Right lung (tissue), 5 donors: ENCODE data around the gene MYO10. TPM values are rescaled to one million over a fixed set of nuclear protein-coding genes. Genes with fewer than 3 reads are reported as not detected.

Experiments used
- DNase-seq, 2 donors: peaks; one replicate each; pipeline ENCODE4 v3.0.0-alpha.2; 2013
- polyA plus RNA-seq, 5 donors: library from polyadenylated mRNA; unstranded; fragments of 120-200 nt; gene quantifications; one replicate each; pipeline versions ENCODE4 v1.2.1 to v1.2.3, GENCODE V29; 2013; ENCODE audit warnings: inconsistent platforms in 1 of 5, low replicate concordance in 1 of 5; ENCODE audit not compliant: insufficient read length in 5 of 5, insufficient read depth in 1 of 5

Gene MYO10
- polyA plus RNA-seq, 5 donors, result 50.1 to 67.9 (median 57.3) TPM

GRCh38 chr5:16713386-16713928 is 222.6 kb downstream of the MYO10 start:
- no peak for DNase-seq

GRCh38 chr5:16712620-16713019 is 223.5 kb downstream of the MYO10 start:
- DNase-seq, result no peak

- no peak for DNase-seq
Observed at GRCh38 chr5:16712178-16712577, 223.9 kb downstream of the MYO10 start.

- DNase-seq, result no peak
Observed at GRCh38 chr5:16709691-16710433, 226.2 kb downstream of the MYO10 start.

DNA sequence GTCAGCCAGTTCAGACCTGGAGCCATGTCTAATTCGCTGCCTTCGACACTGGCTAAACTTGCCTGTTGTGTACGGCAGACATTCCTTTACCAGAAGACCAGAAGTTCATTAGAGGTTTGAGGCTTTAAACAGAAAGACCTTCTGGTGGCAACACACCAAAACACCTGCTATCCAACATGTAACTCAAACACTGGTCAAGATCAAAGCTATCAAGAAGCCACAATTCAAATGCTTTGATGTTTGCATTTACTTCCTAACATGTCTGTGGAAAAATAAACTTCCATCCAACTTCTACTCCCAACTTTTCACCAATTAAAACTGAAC is 228.3 kb downstream of the MYO10 start:
- DNase-seq, result no peak

- DNase-seq, result no peak
Observed at GRCh38 chr5:16707168-16707868, 228.8 kb downstream of the MYO10 start.

GRCh38 chr5:16704945-16705344 is 231.1 kb downstream of the MYO10 start:
- DNase-seq, result no peak

DNA sequence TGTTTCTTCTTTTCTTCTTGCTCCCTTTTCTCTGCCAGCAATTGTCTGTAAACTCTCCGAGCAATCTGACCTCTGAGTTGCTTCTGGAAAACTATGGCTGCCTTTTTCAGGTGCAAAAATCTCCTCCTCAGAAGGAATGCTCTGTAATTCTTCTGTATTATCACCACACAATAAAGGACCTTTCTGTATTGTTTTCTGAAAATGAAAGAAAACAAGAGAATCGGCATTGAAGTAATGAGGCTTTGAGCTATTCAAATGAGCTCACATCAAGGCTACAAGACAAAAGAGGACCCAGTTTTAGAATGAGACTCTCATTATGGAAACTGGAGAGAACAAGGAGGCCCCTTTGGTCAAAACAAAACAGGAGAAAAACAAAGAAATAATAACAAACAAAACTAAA is 233.1 kb downstream of the MYO10 start:
- no peak for DNase-seq

- DNase-seq, result no peak
Observed at GRCh38 chr5:16701134-16702099, 234.7 kb downstream of the MYO10 start.

DNA sequence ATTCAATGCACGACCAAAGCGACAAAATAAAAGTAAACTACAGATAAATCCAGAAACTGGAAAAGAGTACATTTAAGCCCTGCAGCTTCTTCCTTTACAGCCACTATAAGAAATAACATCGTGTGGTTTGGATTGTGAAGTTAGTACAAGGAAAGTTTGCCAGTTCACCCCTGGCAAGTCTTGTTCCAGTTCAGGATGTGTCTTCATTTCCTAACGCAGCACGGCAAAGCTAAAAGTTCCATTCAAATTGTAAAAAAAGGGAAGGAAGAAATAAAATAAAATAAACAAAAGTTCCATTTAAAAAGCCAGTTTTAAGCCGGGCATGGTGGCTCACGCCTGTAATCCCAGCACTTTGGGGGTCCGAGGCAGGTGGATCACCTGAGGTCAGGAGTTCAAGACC is 236.0 kb downstream of the MYO10 start:
- DNase-seq, result no peak

DNA sequence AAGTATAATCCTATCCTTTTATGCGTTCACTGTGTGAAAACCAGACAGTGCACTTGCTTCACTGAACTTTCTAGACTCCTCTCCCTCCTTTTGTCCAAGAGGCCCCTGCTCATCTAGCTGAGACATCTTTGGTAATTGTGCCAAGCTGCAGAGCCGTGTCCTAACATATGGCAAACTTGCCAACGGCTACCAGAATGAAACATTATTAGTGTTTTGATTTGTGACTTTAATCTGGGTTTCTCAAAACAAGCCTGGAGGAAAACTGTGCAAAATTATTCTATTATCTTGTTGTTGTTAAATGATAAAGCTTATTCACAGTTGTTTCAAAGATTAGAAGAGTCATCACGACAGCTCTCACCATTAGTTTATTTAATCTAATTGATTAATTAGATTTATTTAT is 240.3 kb downstream of the MYO10 start:
- no peak for DNase-seq

GRCh38 chr5:16693879-16694278 is 242.2 kb downstream of the MYO10 start:
- DNase-seq, result no peak

- no peak for DNase-seq
Observed at GRCh38 chr5:16691731-16692130, 244.4 kb downstream of the MYO10 start.

DNA sequence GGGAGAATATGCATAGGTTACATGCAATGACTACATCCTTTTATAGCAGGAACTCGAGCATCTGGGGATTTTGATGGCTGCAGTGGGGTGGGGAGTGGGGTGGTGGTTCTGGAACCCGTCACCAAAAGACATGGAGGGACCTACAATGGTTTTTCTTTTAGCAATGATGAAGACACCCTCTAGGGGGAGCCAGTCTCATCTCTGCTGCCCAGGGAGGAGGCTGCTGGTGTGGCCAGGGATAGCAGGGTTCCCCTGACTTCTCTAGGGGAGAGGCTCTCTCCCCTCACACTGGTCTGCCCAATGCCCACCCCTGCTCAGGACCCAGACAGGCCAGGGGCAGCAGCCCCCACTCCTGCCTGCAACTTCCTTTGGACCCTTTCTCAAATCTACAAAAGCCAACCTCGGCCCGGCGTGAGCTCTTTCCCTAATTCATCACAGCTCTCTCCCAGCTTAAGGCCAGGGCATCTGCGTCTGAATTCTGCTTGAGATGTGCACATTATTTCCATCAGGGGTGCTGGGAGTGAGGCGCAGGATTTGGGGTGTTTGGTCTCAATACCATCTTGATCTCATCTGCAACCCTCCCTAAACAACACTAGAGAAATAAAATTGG is 245.7 kb downstream of the MYO10 start:
- no peak for DNase-seq

DNA sequence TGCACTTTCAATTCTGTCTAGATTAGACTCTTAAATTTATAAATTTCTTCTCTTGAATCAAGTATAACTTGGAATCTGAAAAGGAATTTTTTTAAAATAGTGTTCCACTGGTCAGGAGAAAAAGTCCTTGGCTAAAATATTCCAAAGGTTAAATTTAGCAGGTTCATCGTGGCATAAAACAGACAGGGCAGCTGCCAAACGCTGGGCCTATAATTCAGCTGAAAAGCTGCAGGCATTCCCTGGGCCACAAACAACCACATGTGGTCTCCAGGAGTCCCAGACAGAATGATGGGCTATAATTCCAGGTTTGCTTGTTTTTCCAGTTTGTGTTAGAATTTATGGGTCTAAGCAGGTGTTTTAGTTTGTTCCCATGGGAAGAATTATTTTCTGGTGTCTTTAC is 248.2 kb downstream of the MYO10 start:
- no peak for DNase-seq

- no peak for DNase-seq
Observed at GRCh38 chr5:16685069-16685468, 251.0 kb downstream of the MYO10 start.

DNA sequence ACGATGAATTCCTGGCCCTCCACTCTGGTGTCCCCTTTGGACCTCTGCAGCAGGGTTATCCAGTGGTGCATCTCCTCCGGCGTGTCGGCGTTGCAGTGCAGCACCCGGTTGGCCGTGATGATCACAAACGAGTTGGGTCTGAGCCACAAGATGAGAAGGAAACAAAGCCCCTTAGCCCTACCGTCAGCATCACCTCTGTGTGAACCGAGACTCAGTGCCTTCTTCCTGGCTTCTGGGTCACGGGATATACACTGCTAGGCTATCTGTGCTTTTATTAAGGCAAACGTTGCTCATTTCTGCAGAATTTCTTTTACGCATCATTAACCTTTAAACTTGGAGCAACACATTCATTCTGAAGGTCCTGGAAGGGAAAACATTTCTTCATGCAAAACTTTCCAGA is 254.2 kb downstream of the MYO10 start:
- no peak for DNase-seq

DNA sequence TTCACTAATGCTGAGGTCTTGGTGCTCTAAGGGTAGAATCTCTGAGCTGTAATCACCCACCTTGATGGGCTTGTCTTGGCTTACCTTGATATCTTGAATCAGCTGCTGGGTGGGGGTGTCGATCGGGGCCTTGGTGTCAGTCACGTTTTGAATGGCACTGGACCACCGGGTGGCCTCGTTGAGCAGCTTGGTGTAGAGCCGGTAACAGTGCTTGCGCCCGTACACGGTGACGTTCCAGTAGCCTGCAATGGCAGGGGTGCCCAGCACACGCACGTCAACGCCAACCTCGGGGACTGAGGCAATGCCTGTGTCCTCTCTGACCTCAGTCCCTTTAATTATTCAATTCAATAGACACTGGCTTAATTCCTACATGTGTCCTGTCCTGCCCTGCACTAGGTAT is 256.2 kb downstream of the MYO10 start:
- no peak for DNase-seq

GRCh38 chr5:16679190-16679589 is 256.9 kb downstream of the MYO10 start:
- no peak for DNase-seq

DNA sequence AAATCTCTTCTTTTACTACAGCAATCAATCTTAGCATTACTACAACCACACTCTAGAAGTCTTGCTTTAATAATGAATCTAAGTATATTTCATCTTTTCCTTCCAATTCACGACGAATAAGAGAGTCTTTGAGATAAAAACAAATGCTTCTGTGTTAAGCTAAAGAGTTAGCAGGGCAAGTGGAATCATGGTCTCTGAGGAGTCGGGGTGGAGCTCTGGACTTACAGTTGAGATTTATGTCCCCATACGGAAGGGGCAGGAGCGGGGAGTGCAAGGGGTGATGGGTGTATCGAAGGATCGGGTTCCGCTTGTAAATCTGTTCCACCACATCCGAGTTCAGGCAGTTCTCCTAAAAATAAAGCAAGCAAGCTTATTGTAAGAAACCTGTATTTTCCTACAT is 260.3 kb downstream of the MYO10 start:
- DNase-seq, result no peak

- no peak for DNase-seq
Observed at GRCh38 chr5:16674750-16675149, 261.3 kb downstream of the MYO10 start.
